ENCODE results near the gene ARAP2. TPM values are rescaled to one million over a fixed set of nuclear protein-coding genes. Genes with fewer than 3 reads are reported as not detected.

Gene ARAP2
- total and polyA plus RNA-seq, 5 donors from 2014 or later = 10.2 to 92.2 (median 14.6) TPM

GRCh38 chr4:36141186-36141585, 103.1 kb downstream of the ARAP2 start:
- ATAC-seq (ENCODE audit: low read depth in 2 of 2) = no peak
- no peak overlapping the region for H3K27ac ChIP-seq (ENCODE audit: insufficient read depth, low read length, poor library complexity, severe bottlenecking)
- DNase-seq = no peak
- Mint-ChIP-seq H3K9me3 (no peaks in the 10 kb centered on the region), H3K27ac (no peak overlapping the region), H3K4me3 (no peak overlapping the region), H3K36me3 (peaks cover 24% of the 10 kb centered on the region), H3K4me1 (peaks cover 0 to 17% (median 6%) of the 10 kb centered on the region in 4 donors), H3K27me3 (no peaks in the 10 kb centered on the region)
- H3K4me1 ChIP-seq (ENCODE audit: control insufficient read depth, insufficient read depth, low read length, poor library complexity, severe bottlenecking) = no peaks in the 10 kb centered on the region
- H3K9me3 ChIP-seq (ENCODE audit: control insufficient read depth in 2 of 2, low read length in 2 of 2) = no peaks in the 10 kb centered on the region
- H3K36me3 ChIP-seq (ENCODE audit: control insufficient read depth, insufficient read depth, low read length) = peaks cover 20% of the 10 kb centered on the region
- H3K27me3 ChIP-seq (ENCODE audit: control insufficient read depth, insufficient read depth, low read length) = no peaks in the 10 kb centered on the region
- H3K4me3 ChIP-seq (ENCODE audit: low read depth, low read length) = no peak overlapping the region

- H3K4me3 ChIP-seq (ENCODE audit: low read depth, low read length) = no peak overlapping the region
- DNase-seq (no peak), ATAC-seq (ENCODE audit: low read depth in 2 of 2) (no peak)
- H3K9me3 ChIP-seq (ENCODE audit: control insufficient read depth in 2 of 2, low read length in 2 of 2) = no peaks in the 10 kb centered on the region
- Mint-ChIP-seq H3K27me3 (no peaks in the 10 kb centered on the region), H3K4me3 (no peak overlapping the region), H3K36me3 (peaks cover 17% of the 10 kb centered on the region), H3K9me3 (no peaks in the 10 kb centered on the region), H3K4me1 (peaks cover 0 to 17% (median 5%) of the 10 kb centered on the region in 4 donors), H3K27ac (no peak overlapping the region)
- no peaks in the 10 kb centered on the region for H3K27me3 ChIP-seq (ENCODE audit: control insufficient read depth, insufficient read depth, low read length)
- H3K27ac ChIP-seq (ENCODE audit: insufficient read depth, low read length, poor library complexity, severe bottlenecking) = no peak overlapping the region
- peaks cover 16% of the 10 kb centered on the region for H3K36me3 ChIP-seq (ENCODE audit: control insufficient read depth, insufficient read depth, low read length)
- H3K4me1 ChIP-seq (ENCODE audit: control insufficient read depth, insufficient read depth, low read length, poor library complexity, severe bottlenecking) = no peaks in the 10 kb centered on the region
Measured at GRCh38 chr4:36140421-36140820, 103.9 kb downstream of the ARAP2 start.

- H3K4me3 Mint-ChIP-seq = no peak overlapping the region
- Histone ChIP-seq H3K9me3 (ENCODE audit: control insufficient read depth in 2 of 2, low read length in 2 of 2) (no peaks in the 10 kb centered on the region), H3K36me3 (ENCODE audit: control insufficient read depth, insufficient read depth, low read length) (peaks cover 5% of the 10 kb centered on the region), H3K4me3 (ENCODE audit: low read depth, low read length) (no peak overlapping the region), H3K4me1 (ENCODE audit: control insufficient read depth, insufficient read depth, low read length, poor library complexity, severe bottlenecking) (no peaks in the 10 kb centered on the region), H3K27ac (ENCODE audit: insufficient read depth, low read length, poor library complexity, severe bottlenecking) (no peak overlapping the region), H3K27me3 (ENCODE audit: control insufficient read depth, insufficient read depth, low read length) (no peaks in the 10 kb centered on the region)
- no peaks in the 10 kb centered on the region for H3K27me3 Mint-ChIP-seq
- no peak for ATAC-seq (ENCODE audit: low read depth in 2 of 2)
- no peak for DNase-seq
- peaks cover 8% of the 10 kb centered on the region for H3K36me3 Mint-ChIP-seq
- no peaks in the 10 kb centered on the region for H3K9me3 Mint-ChIP-seq
- H3K27ac Mint-ChIP-seq = no peak overlapping the region
- H3K4me1 Mint-ChIP-seq = peaks cover 0 to 17% (median 5%) of the 10 kb centered on the region in 4 donors
Measured at GRCh38 chr4:36138220-36138619, 106.1 kb downstream of the ARAP2 start.

GRCh38 chr4:36137336-36137735, 107.0 kb downstream of the ARAP2 start:
- Histone ChIP-seq H3K4me3 (ENCODE audit: low read depth, low read length) (no peak overlapping the region), H3K27me3 (ENCODE audit: control insufficient read depth, insufficient read depth, low read length) (no peaks in the 10 kb centered on the region), H3K4me1 (ENCODE audit: control insufficient read depth, insufficient read depth, low read length, poor library complexity, severe bottlenecking) (no peaks in the 10 kb centered on the region), H3K9me3 (ENCODE audit: control insufficient read depth in 2 of 2, low read length in 2 of 2) (no peaks in the 10 kb centered on the region), H3K27ac (ENCODE audit: insufficient read depth, low read length, poor library complexity, severe bottlenecking) (no peak overlapping the region), H3K36me3 (ENCODE audit: control insufficient read depth, insufficient read depth, low read length) (peaks cover 7% of the 10 kb centered on the region)
- H3K27me3 Mint-ChIP-seq = no peaks in the 10 kb centered on the region
- no peak for DNase-seq
- H3K9me3 Mint-ChIP-seq = no peaks in the 10 kb centered on the region
- ATAC-seq (ENCODE audit: low read depth in 2 of 2) = no peak
- H3K4me1 Mint-ChIP-seq = peaks cover 0 to 10% (median 2%) of the 10 kb centered on the region in 4 donors
- H3K27ac Mint-ChIP-seq = no peak overlapping the region
- H3K36me3 Mint-ChIP-seq = peaks cover 4% of the 10 kb centered on the region
- H3K4me3 Mint-ChIP-seq = no peak overlapping the region

- Mint-ChIP-seq H3K36me3 (peaks cover 15% of the 10 kb centered on the region), H3K4me1 (peaks cover 0 to 17% (median 5%) of the 10 kb centered on the region in 4 donors), H3K9me3 (no peaks in the 10 kb centered on the region), H3K4me3 (no peak overlapping the region), H3K27ac (no peak overlapping the region), H3K27me3 (no peaks in the 10 kb centered on the region)
- Histone ChIP-seq H3K4me3 (ENCODE audit: low read depth, low read length) (no peak overlapping the region), H3K4me1 (ENCODE audit: control insufficient read depth, insufficient read depth, low read length, poor library complexity, severe bottlenecking) (no peaks in the 10 kb centered on the region), H3K9me3 (ENCODE audit: control insufficient read depth in 2 of 2, low read length in 2 of 2) (no peaks in the 10 kb centered on the region), H3K36me3 (ENCODE audit: control insufficient read depth, insufficient read depth, low read length) (peaks cover 10% of the 10 kb centered on the region), H3K27ac (ENCODE audit: insufficient read depth, low read length, poor library complexity, severe bottlenecking) (no peak overlapping the region), H3K27me3 (ENCODE audit: control insufficient read depth, insufficient read depth, low read length) (no peaks in the 10 kb centered on the region)
- ATAC-seq (ENCODE audit: low read depth in 2 of 2) (no peak), DNase-seq (no peak)
Measured at GRCh38 chr4:36133658-36134057, 110.7 kb downstream of the ARAP2 start.

- ATAC-seq (ENCODE audit: low read depth in 2 of 2) (no peak), DNase-seq (no peak)
- Mint-ChIP-seq H3K9me3 (no peaks in the 10 kb centered on the region), H3K27ac (no peak overlapping the region), H3K36me3 (peaks cover 12% of the 10 kb centered on the region), H3K27me3 (no peaks in the 10 kb centered on the region), H3K4me3 (no peak overlapping the region), H3K4me1 (peaks cover 0 to 17% (median 5%) of the 10 kb centered on the region in 4 donors)
- Histone ChIP-seq H3K27me3 (ENCODE audit: control insufficient read depth, insufficient read depth, low read length) (no peaks in the 10 kb centered on the region), H3K36me3 (ENCODE audit: control insufficient read depth, insufficient read depth, low read length) (peaks cover 13% of the 10 kb centered on the region), H3K4me1 (ENCODE audit: control insufficient read depth, insufficient read depth, low read length, poor library complexity, severe bottlenecking) (no peaks in the 10 kb centered on the region), H3K4me3 (ENCODE audit: low read depth, low read length) (no peak overlapping the region), H3K9me3 (ENCODE audit: control insufficient read depth in 2 of 2, low read length in 2 of 2) (no peaks in the 10 kb centered on the region), H3K27ac (ENCODE audit: insufficient read depth, low read length, poor library complexity, severe bottlenecking) (no peak overlapping the region)
Measured at GRCh38 chr4:36133086-36133485, 111.2 kb downstream of the ARAP2 start.

- ATAC-seq (ENCODE audit: low read depth in 2 of 2) (no peak), DNase-seq (no peak)
- Mint-ChIP-seq H3K4me3 (no peak overlapping the region), H3K27me3 (no peaks in the 10 kb centered on the region), H3K36me3 (peaks cover 14% of the 10 kb centered on the region), H3K27ac (no peak overlapping the region), H3K4me1 (peaks cover 0 to 17% (median 3%) of the 10 kb centered on the region in 4 donors), H3K9me3 (no peaks in the 10 kb centered on the region)
- H3K27me3 ChIP-seq (ENCODE audit: control insufficient read depth, insufficient read depth, low read length) = no peaks in the 10 kb centered on the region
- H3K36me3 ChIP-seq (ENCODE audit: control insufficient read depth, insufficient read depth, low read length) = peaks cover 18% of the 10 kb centered on the region
- H3K4me3 ChIP-seq (ENCODE audit: low read depth, low read length) = no peak overlapping the region
- H3K4me1 ChIP-seq (ENCODE audit: control insufficient read depth, insufficient read depth, low read length, poor library complexity, severe bottlenecking) = no peaks in the 10 kb centered on the region
- no peak overlapping the region for H3K27ac ChIP-seq (ENCODE audit: insufficient read depth, low read length, poor library complexity, severe bottlenecking)
- no peaks in the 10 kb centered on the region for H3K9me3 ChIP-seq (ENCODE audit: control insufficient read depth in 2 of 2, low read length in 2 of 2)
Measured at GRCh38 chr4:36130641-36131040, 113.7 kb downstream of the ARAP2 start.

- Mint-ChIP-seq H3K9me3 (no peaks in the 10 kb centered on the region), H3K36me3 (peaks cover 30% of the 10 kb centered on the region), H3K4me3 (no peak overlapping the region), H3K27me3 (no peaks in the 10 kb centered on the region), H3K27ac (no peak overlapping the region), H3K4me1 (peaks cover 0 to 17% (median 3%) of the 10 kb centered on the region in 4 donors)
- DNase-seq (no peak), ATAC-seq (ENCODE audit: low read depth in 2 of 2) (no peak)
- Histone ChIP-seq H3K27ac (ENCODE audit: insufficient read depth, low read length, poor library complexity, severe bottlenecking) (no peak overlapping the region), H3K9me3 (ENCODE audit: control insufficient read depth in 2 of 2, low read length in 2 of 2) (no peaks in the 10 kb centered on the region), H3K36me3 (ENCODE audit: control insufficient read depth, insufficient read depth, low read length) (peaks cover 35% of the 10 kb centered on the region), H3K4me1 (ENCODE audit: control insufficient read depth, insufficient read depth, low read length, poor library complexity, severe bottlenecking) (no peaks in the 10 kb centered on the region), H3K4me3 (ENCODE audit: low read depth, low read length) (no peak overlapping the region), H3K27me3 (ENCODE audit: control insufficient read depth, insufficient read depth, low read length) (no peaks in the 10 kb centered on the region)
Measured at GRCh38 chr4:36128689-36129088, 115.6 kb downstream of the ARAP2 start.
